AG10803 (cell line): ENCODE data around the gene FBLN5.
"Not testable (repeated sequence)": the region's sequence is repeated elsewhere in the genome, so short reads cannot be mapped to it uniquely, and the experiment has no call there.

Experiments used
- DNase-seq: peaks from one replicate; pipeline ENCODE4 v3.0.0; 2010; ENCODE audit warnings: low read depth
- H3K4me3 ChIP-seq: 2 replicates; pipeline ENCODE4 v1.5.1; 2011; ENCODE audit warnings: mild to moderate bottlenecking, low read length, control low read depth
- CTCF ChIP-seq: conservative IDR thresholded peaks from 2 replicates; pipeline ENCODE4 v1.5.1; 2011; ENCODE audit warnings: mild to moderate bottlenecking, low read length, control low read depth, inconsistent platforms

FBLN5 gene

DNA sequence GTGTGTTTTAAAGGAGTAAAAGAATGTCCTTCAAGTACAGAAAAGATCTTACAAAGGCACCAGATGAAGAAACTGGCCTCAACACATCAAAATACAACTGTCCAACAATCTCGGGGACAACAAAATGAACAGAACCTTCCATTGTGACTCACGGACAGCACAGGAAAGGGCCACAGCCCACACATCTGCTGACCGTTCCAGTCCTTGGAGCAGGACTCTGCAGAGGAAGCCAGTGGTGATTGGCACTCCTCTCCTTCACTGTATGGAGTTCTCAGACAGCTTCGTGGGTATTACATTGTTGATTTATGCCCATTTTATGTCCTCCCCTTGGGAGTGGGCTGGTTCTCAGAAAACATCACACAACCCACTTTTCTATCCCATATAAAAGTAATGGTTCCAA is 47.7 kb downstream of the FBLN5 start:
- TF ChIP-seq CTCF = no peak
- no peak overlapping the region for H3K4me3 ChIP-seq
- no peak for DNase-seq

DNA sequence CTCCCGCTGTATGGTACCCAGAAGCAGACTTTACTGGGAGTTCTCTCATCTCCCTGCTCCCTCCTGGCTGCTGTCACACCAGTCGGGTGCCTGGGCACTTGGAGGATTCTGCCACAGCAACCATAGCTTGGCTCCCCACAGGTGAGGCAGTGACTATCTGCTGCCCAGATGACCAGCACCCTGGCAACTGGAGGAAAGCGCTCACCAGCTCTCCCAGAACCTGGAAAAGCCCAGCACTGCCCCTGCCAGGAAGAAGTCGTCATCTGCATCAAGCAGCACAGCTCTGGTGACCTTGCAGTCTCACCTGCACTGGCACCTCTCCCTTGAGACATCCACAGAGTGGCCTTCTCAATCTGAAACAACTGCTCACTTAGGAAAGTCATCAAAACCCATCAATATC is 48.3 kb downstream of the FBLN5 start:
- no peak for TF ChIP-seq CTCF
- H3K4me3 ChIP-seq = no peak overlapping the region
- DNase-seq = no peak

- TF ChIP-seq CTCF = no peak
- DNase-seq = no peak
- no peak overlapping the region for H3K4me3 ChIP-seq
Measured at GRCh38 chr14:91898372-91898771, 49.1 kb downstream of the FBLN5 start.

GRCh38 chr14:91897716-91898115 is 49.8 kb downstream of the FBLN5 start:
- not testable (repeated sequence) for DNase-seq, H3K4me3 ChIP-seq

GRCh38 chr14:91897106-91897701 is 50.3 kb downstream of the FBLN5 start:
- no peak overlapping the region; the same call in 1 of the 2 replicates for H3K4me3 ChIP-seq
- peak; percentile 93 for DNase-seq
- TF ChIP-seq CTCF = no peak

GRCh38 chr14:91896419-91896818 is 51.1 kb downstream of the FBLN5 start:
- TF ChIP-seq CTCF = no peak
- H3K4me3 ChIP-seq = no peak overlapping the region
- no peak for DNase-seq

DNA sequence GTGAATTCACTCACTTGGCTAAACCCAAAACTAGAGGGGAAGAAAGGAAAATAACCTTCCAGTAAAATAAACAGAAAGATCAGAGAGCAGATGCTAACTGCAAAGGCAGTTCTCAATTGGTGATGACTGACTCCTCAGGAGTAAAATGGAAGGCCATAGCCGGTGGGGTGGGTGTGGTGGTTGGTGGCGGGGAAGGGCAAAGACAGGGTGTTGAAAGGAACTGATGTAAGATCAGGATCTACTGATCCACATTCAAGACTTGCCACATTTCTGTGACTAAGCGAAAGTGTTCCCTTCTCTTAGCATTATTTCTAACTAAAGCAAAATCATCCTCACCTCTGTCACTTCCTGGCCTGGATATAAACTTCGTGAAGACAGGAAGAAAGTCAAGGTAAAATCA is 53.8 kb downstream of the FBLN5 start:
- no peak for DNase-seq
- TF ChIP-seq CTCF = no peak
- no peak overlapping the region for H3K4me3 ChIP-seq

DNA sequence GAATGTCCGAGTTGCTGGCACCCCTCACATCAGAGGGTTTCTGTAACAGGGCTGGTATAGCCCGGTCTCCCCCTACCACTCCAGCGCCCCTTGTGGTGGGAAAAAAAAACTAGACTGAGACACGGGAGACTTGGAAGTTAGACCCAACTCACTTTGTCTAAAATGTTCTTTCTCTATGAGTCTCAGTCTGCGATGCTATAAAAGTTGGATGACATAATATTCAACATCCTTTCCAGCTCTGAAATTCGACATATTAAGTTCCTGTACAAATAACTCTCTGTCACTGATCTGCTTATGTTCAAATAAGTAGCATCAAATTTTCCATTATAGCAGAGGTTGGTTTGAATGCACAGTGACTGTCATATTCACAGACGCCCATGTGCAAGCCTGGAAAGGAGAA is 54.5 kb downstream of the FBLN5 start:
- peak; percentile 38 for TF ChIP-seq CTCF
- DNase-seq = no peak
- H3K4me3 ChIP-seq = no peak overlapping the region
